HepG2 (cell line): ENCODE measurements around the gene NPB. TPM values are rescaled to one million over a fixed set of nuclear protein-coding genes. Genes with fewer than 3 reads are reported as not detected.

ENCODE experiments used
- CTCF ChIP-seq: sonication (generic); formaldehyde crosslinking; IDR thresholded peaks from 2 replicates; pipeline ENCODE4 v1.5.0; 2020; ENCODE audit warnings: mild to moderate bottlenecking, missing genetic modification reagents, moderate library complexity
- GZF1 ChIP-seq: sonication (generic); formaldehyde crosslinking; IDR thresholded peaks from 2 replicates; pipeline ENCODE4 v1.5.1; 2020; ENCODE audit warnings: mild to moderate bottlenecking, missing genetic modification reagents
- HCFC1 ChIP-seq: fragments of 150-350 bp; IDR thresholded peaks from 2 replicates; pipeline ENCODE4 v1.6.1; 2014; ENCODE audit warnings: low read depth, low read length
- KAT2B ChIP-seq: fragments of 150-350 bp; IDR thresholded peaks from 2 replicates; pipeline ENCODE4 v1.6.1; 2014; ENCODE audit warnings: low read depth, low read length, borderline replicate concordance
- KLF11 ChIP-seq: IDR thresholded peaks from 2 replicates; pipeline ENCODE4 v1.6.1; 2016; ENCODE audit warnings: missing compliant biosample characterization
- MBD4 ChIP-seq: IDR thresholded peaks from 2 replicates; pipeline ENCODE4 v1.6.1; 2012; ENCODE audit warnings: low read length, inconsistent platforms, borderline replicate concordance
- NFE2L1 ChIP-seq: sonication (generic); formaldehyde crosslinking; IDR thresholded peaks from 2 replicates; pipeline ENCODE4 v1.4.0; 2020; ENCODE audit warnings: missing genetic modification reagents, mild to moderate bottlenecking, borderline replicate concordance
- PAWR ChIP-seq: sonication (generic); formaldehyde crosslinking; IDR thresholded peaks from 2 replicates; pipeline ENCODE4 v1.4.0; 2020; ENCODE audit warnings: missing genetic modification reagents, mild to moderate bottlenecking, borderline replicate concordance
- RFX3 ChIP-seq: IDR thresholded peaks from 2 replicates; pipeline ENCODE4 v1.6.1; 2016; ENCODE audit warnings: missing biosample characterization, missing genetic modification reagents
- RXRA ChIP-seq: sonication (generic); formaldehyde crosslinking; IDR thresholded peaks from 2 replicates; pipeline ENCODE4 v1.5.1; 2020; ENCODE audit warnings: missing genetic modification reagents
- SATB2 ChIP-seq: sonication (generic); formaldehyde crosslinking; IDR thresholded peaks from 2 replicates; pipeline ENCODE4 v1.5.0; 2020; ENCODE audit warnings: missing genetic modification reagents
- SIX1 ChIP-seq: sonication (generic); formaldehyde crosslinking; IDR thresholded peaks from 2 replicates; pipeline ENCODE4 v1.4.0; 2020; ENCODE audit warnings: missing genetic modification reagents, borderline replicate concordance
- ZNF235 ChIP-seq: sonication (generic); formaldehyde crosslinking; IDR thresholded peaks from 2 replicates; pipeline ENCODE4 v1.8.1; 2023; ENCODE audit warnings: mild to moderate bottlenecking, missing genetic modification reagents, borderline replicate concordance
- ZNF543 ChIP-seq: sonication (generic); formaldehyde crosslinking; IDR thresholded peaks from 2 replicates; pipeline ENCODE4 v1.4.0; 2020; ENCODE audit warnings: mild to moderate bottlenecking, missing genetic modification reagents
- ZNF724P ChIP-seq: sonication (generic); formaldehyde crosslinking; IDR thresholded peaks from 2 replicates; pipeline ENCODE4 v1.8.0; 2022; ENCODE audit warnings: missing genetic modification reagents, borderline replicate concordance
- ZNF747 ChIP-seq: sonication (generic); formaldehyde crosslinking; IDR thresholded peaks from 2 replicates; pipeline ENCODE4 v1.8.1; 2023; ENCODE audit warnings: missing genetic modification reagents, mild to moderate bottlenecking, borderline replicate concordance
- ZNF777 ChIP-seq: sonication (generic); formaldehyde crosslinking; IDR thresholded peaks from 2 replicates; pipeline ENCODE4 v1.4.0; 2020; ENCODE audit warnings: missing genetic modification reagents
- polyA plus RNA-seq, 8 experiments: library from polyadenylated mRNA; depleted of rRNA in 3 of 8; stranded (reverse) in 7 of 8; unstranded in 1 of 8; fragments of >200 nt; fragmentation: Illumina TruSeq in 4 of 8; extraction: Trizol in 4 of 8; gene quantifications; 2 replicates each; pipeline versions ENCODE4 v1.2.1 to v1.2.3, GENCODE V29; 2011 to 2016; ENCODE audit warnings: low read depth in 4 of 8, missing spikeins in 1 of 8, mixed read lengths in 1 of 8; ENCODE audit not compliant: insufficient read depth in 1 of 8
- total RNA-seq, 5 experiments: library from RNA; depleted of rRNA; stranded (reverse); fragments of >200 nt; fragmentation: Illumina TruSeq; extraction: Trizol; gene quantifications; 2 replicates each; pipeline ENCODE4 v1.2.3, GENCODE V29; 2016; ENCODE audit warnings: low read depth in 1 of 5

Gene NPB
- total and polyA plus RNA-seq, 2 of the 13 experiments (the other 11 are each of a cell fraction or from before 2014, with no cell fraction given), result 0.11 to 0.93 TPM

- TF ChIP-seq RXRA (CRISPR knock-in tag) (peak; percentile 4; the same call in 1 of the 2 replicates), KLF11 (CRISPR knock-in tag) (no peak), SATB2 (CRISPR knock-in tag) (no peak), ZNF747 (CRISPR knock-in tag) (no peak), ZNF235 (CRISPR knock-in tag) (peak; percentile 74; the same call in 1 of the 2 replicates), ZNF543 (CRISPR knock-in tag) (no peak; the same call in 1 of the 2 replicates), MBD4 (no peak; the same call in 1 of the 2 replicates), SIX1 (CRISPR knock-in tag) (0 out of 2 replicates have a peak, but pooled peaks have one; percentile 24), HCFC1 (no peak), GZF1 (CRISPR knock-in tag) (no peak), NFE2L1 (CRISPR knock-in tag) (no peak), ZNF777 (CRISPR knock-in tag) (no peak), RFX3 (CRISPR knock-in tag) (no peak), KAT2B (no peak), ZNF724P (CRISPR knock-in tag) (no peak), CTCF (CRISPR knock-in tag) (peak; percentile 88), PAWR (CRISPR knock-in tag) (no peak)
Observed at GRCh38 chr17:81869221-81870130, 32.6 kb upstream of the NPB start (continued).
